SIG-M5 (cell line): ENCODE data around the gene TTC24.
"Not testable (repeated sequence)": the region's sequence is repeated elsewhere in the genome, so short reads cannot be mapped to it uniquely, and the experiment has no call there.

ENCODE experiments used
- DNase-seq: peaks from one replicate; lab custom pipeline; 2025; lab: John Stamatoyannopoulos, UW

The TTC24 gene

GRCh38 chr1:156587927-156588326, 8.4 kb downstream of the TTC24 start:
- DNase-seq = not testable (repeated sequence)

GRCh38 chr1:156589546-156589945, 10.0 kb downstream of the TTC24 start:
- no peak for DNase-seq

- no peak for DNase-seq
Measured at GRCh38 chr1:156590326-156591180, 11.0 kb downstream of the TTC24 start.

- no peak for DNase-seq
Measured at GRCh38 chr1:156591181-156591431, 11.6 kb downstream of the TTC24 start.

- no peak for DNase-seq
Measured at GRCh38 chr1:156591432-156592157, 12.1 kb downstream of the TTC24 start, which contains the start of gene NAXE. TSS of gene NAXE (plus strand) at chr1:156591776. CDS start at chr1:156591805, 29 bp downstream.

GRCh38 chr1:156592158-156592909, 12.8 kb downstream of the TTC24 start:
- no peak for DNase-seq

GRCh38 chr1:156592910-156593660, 13.6 kb downstream of the TTC24 start:
- DNase-seq = no peak

GRCh38 chr1:156593661-156593989, 14.1 kb downstream of the TTC24 start:
- DNase-seq = no peak

GRCh38 chr1:156594190-156594589, 14.7 kb downstream of the TTC24 start:
- DNase-seq = no peak

GRCh38 chr1:156595016-156595415, 15.5 kb downstream of the TTC24 start:
- DNase-seq = no peak

- no peak for DNase-seq
Measured at GRCh38 chr1:156596426-156596825, 16.9 kb downstream of the TTC24 start.

- no peak for DNase-seq
Measured at GRCh38 chr1:156598125-156598524, 18.6 kb downstream of the TTC24 start.

- DNase-seq = no peak
Measured at GRCh38 chr1:156598731-156599432, 19.4 kb downstream of the TTC24 start.

GRCh38 chr1:156599811-156600210, 20.3 kb downstream of the TTC24 start:
- DNase-seq = peak; percentile 62

- no peak for DNase-seq
Measured at GRCh38 chr1:156600733-156601121, 21.2 kb downstream of the TTC24 start.

- DNase-seq = no peak
Measured at GRCh38 chr1:156601122-156601830, 21.8 kb downstream of the TTC24 start, which contains the start of gene GPATCH4. TSS of gene GPATCH4 (minus strand) at chr1:156601479.

- DNase-seq = no peak
Measured at GRCh38 chr1:156601892-156602291, 22.4 kb downstream of the TTC24 start.

- no peak for DNase-seq
Measured at GRCh38 chr1:156602557-156602993, 23.1 kb downstream of the TTC24 start.

GRCh38 chr1:156607344-156607743, 27.8 kb downstream of the TTC24 start:
- DNase-seq = not testable (repeated sequence)

- peak; percentile 84 for DNase-seq
Measured at GRCh38 chr1:156608036-156608674, 28.6 kb downstream of the TTC24 start.
